Activated CD8-positive, alpha-beta T cell treated with anti-CD3 and anti-CD28 coated beads for 36 hours (primary cell): ENCODE results near the gene GMCL2. TPM values are rescaled to one million over a fixed set of nuclear protein-coding genes. Genes with fewer than 3 reads are reported as not detected.
A peak's percentile ranks its signal among the peaks of the same experiment; 100 is the strongest.

Source experiments
- ATAC-seq: fragments of 200-7000 bp; cut with Tn5 transposase; one replicate; pipeline ENCODE4 v1.10.0; 2021; ENCODE audit warnings: mild to moderate bottlenecking, moderate library complexity
- CTCF ChIA-PET: fragments of 350-600 bp; sonication (Branson Sonifier 250); formaldehyde crosslinking; loops from one replicate; lab custom pipeline; 2021; ENCODE audit warnings: antibody characterized with exemption; lab: Charles Lee
- POLR2A ChIA-PET: fragments of 350-600 bp; sonication (Branson Sonifier 250); formaldehyde crosslinking; loops from one replicate; lab custom pipeline; 2021; ENCODE audit warnings: antibody characterized with exemption; lab: Charles Lee
- DNase-seq: peaks from one replicate; pipeline ENCODE4 v3.0.0-alpha.2; 2020
- H3K27ac Mint-ChIP-seq: one replicate; pipeline ENCODE4 v1.8.0; 2021; ENCODE audit warnings: mild to moderate bottlenecking, mixed read lengths
- H3K27me3 Mint-ChIP-seq: one replicate; pipeline ENCODE4 v1.8.0; 2021; ENCODE audit warnings: mixed read lengths
- H3K36me3 Mint-ChIP-seq: one replicate; pipeline ENCODE4 v1.8.0; 2021; ENCODE audit warnings: low read depth, mixed read lengths
- H3K4me1 Mint-ChIP-seq: one replicate; pipeline ENCODE4 v1.8.0; 2021; ENCODE audit warnings: low read depth, mixed read lengths
- H3K4me3 Mint-ChIP-seq: one replicate; pipeline ENCODE4 v1.8.0; 2021; ENCODE audit warnings: mild to moderate bottlenecking, moderate library complexity, mixed read lengths
- H3K9me3 Mint-ChIP-seq: one replicate; pipeline ENCODE4 v1.8.0; 2021; ENCODE audit warnings: mixed read lengths
- CTCF ChIP-seq: fragments of 200-600 bp; IDR thresholded peaks from one replicate; pipeline ENCODE4 v1.8.0; 2022; ENCODE audit warnings: antibody characterized with exemption, mild to moderate bottlenecking
- intact Hi-C: fragments of 100-400 bp; cut with micrococcal nuclease; formaldehyde crosslinking; loops from one replicate; pipeline ENCODE4 v1.10.0; 2022
- total RNA-seq, 2 experiments: library from RNA; stranded (reverse); gene quantifications; one replicate each; pipeline ENCODE4 v1.2.3, GENCODE V29; 2021

GMCL2 gene
- total RNA-seq, 2 experiments from 2014 or later: not detected

GRCh38 chr5:178143246-178143645, 43.9 kb downstream of the GMCL2 start:
- Mint-ChIP-seq H3K36me3 (peaks cover 41% of the 10 kb centered on the region), H3K9me3 (no peaks in the 10 kb centered on the region), H3K27ac (peak overlapping the region; percentile 20), H3K27me3 (no peaks in the 10 kb centered on the region), H3K4me1 (peaks cover 14% of the 10 kb centered on the region), H3K4me3 (no peak overlapping the region)
- ATAC-seq: no peak
- no peak for DNase-seq
- CTCF ChIA-PET: interaction anchor here (1.8 to 20.3 kb wide), 4 partner anchors 7 to 68 kb away, joined by 5 to 319 read pairs (median 48); partner anchors contain the start of gene RMND5B
- intact Hi-C loops: no loop called here
- TF ChIP-seq CTCF: no peak
- POLR2A ChIA-PET: interaction anchor here (1.0 to 3.0 kb wide), 3 partner anchors 9 to 22 kb away, joined by 3 to 14 read pairs (median 4); partner anchors contain the start of gene NHP2

GRCh38 chr5:178142642-178143041, 44.5 kb downstream of the GMCL2 start:
- no peaks in the 10 kb centered on the region for H3K27me3 Mint-ChIP-seq
- no peak for ATAC-seq
- peaks cover 12% of the 10 kb centered on the region for H3K4me1 Mint-ChIP-seq
- intact Hi-C loops: no loop called here
- POLR2A ChIA-PET: interaction anchor here (1.2 to 3.0 kb wide), 2 partner anchors 10 to 22 kb away, joined by 3 to 14 read pairs; partner anchors contain the start of gene NHP2
- no peak for TF ChIP-seq CTCF
- no peak for DNase-seq
- H3K4me3 Mint-ChIP-seq: no peak overlapping the region
- no peak overlapping the region for H3K27ac Mint-ChIP-seq
- peaks cover 38% of the 10 kb centered on the region for H3K36me3 Mint-ChIP-seq
- CTCF ChIA-PET: interaction anchor here (1.8 to 20.3 kb wide), 3 partner anchors 11 to 68 kb away, joined by 5 to 319 read pairs (median 84); partner anchors contain the start of gene RMND5B
- H3K9me3 Mint-ChIP-seq: no peaks in the 10 kb centered on the region

GRCh38 chr5:178141550-178141949, 45.6 kb downstream of the GMCL2 start:
- no peaks in the 10 kb centered on the region for H3K9me3 Mint-ChIP-seq
- CTCF ChIA-PET: interaction anchor here (1.5 to 20.3 kb wide), 3 partner anchors 10 to 67 kb away, joined by 5 to 319 read pairs (median 9); partner anchors contain the start of gene RMND5B
- no peak for ATAC-seq
- DNase-seq: no peak
- intact Hi-C loops: no loop called here
- POLR2A ChIA-PET: no interaction called here
- no peak overlapping the region for H3K27ac Mint-ChIP-seq
- H3K4me3 Mint-ChIP-seq: no peak overlapping the region
- H3K4me1 Mint-ChIP-seq: peaks cover 11% of the 10 kb centered on the region
- no peaks in the 10 kb centered on the region for H3K27me3 Mint-ChIP-seq
- no peak for TF ChIP-seq CTCF
- H3K36me3 Mint-ChIP-seq: peaks cover 29% of the 10 kb centered on the region

GRCh38 chr5:178137991-178138390, 49.2 kb downstream of the GMCL2 start:
- Mint-ChIP-seq H3K36me3 (peaks cover 29% of the 10 kb centered on the region), H3K4me3 (no peak overlapping the region), H3K27ac (no peak overlapping the region), H3K4me1 (peaks cover 10% of the 10 kb centered on the region), H3K9me3 (no peaks in the 10 kb centered on the region), H3K27me3 (no peaks in the 10 kb centered on the region)
- ChIA-PET POLR2A (interaction anchor here (0.6 to 4.1 kb wide), 4 partner anchors 10 to 51 kb away, joined by 3 to 37 read pairs (median 4); no protein-coding TSS in a partner anchor), CTCF (interaction anchor here (1.2 to 5.1 kb wide), 4 partner anchors 14 to 62 kb away, joined by 3 to 56 read pairs (median 16); no protein-coding TSS in a partner anchor)
- no peak for DNase-seq
- no peak for ATAC-seq
- no peak for TF ChIP-seq CTCF
- intact Hi-C loops: no loop called here

GRCh38 chr5:178136990-178137389, 50.2 kb downstream of the GMCL2 start:
- Mint-ChIP-seq H3K4me3 (no peak overlapping the region), H3K36me3 (peaks cover 25% of the 10 kb centered on the region), H3K27ac (no peak overlapping the region), H3K27me3 (no peaks in the 10 kb centered on the region), H3K4me1 (peaks cover 13% of the 10 kb centered on the region), H3K9me3 (no peaks in the 10 kb centered on the region)
- ATAC-seq (no peak), DNase-seq (no peak)
- CTCF ChIA-PET: interaction anchor here (1.2 to 5.1 kb wide), 5 partner anchors 8 to 61 kb away, joined by 3 to 56 read pairs (median 13); no protein-coding TSS in a partner anchor
- no peak for TF ChIP-seq CTCF
- POLR2A ChIA-PET: interaction anchor here (0.6 to 4.1 kb wide), 2 partner anchors 11 to 589 kb away, joined by 3 to 37 read pairs; no protein-coding TSS in a partner anchor
- intact Hi-C loops: no loop called here
